HG02759 (cell line): ENCODE data around the gene OR1S2.
"Not testable (repeated sequence)": the region's sequence is repeated elsewhere in the genome, so short reads cannot be mapped to it uniquely, and the experiment has no call there.

Experiments
- ATAC-seq: cut with Tn5 transposase; IDR thresholded peaks from one replicate; pipeline ENCODE4 v1.9.1; 2021; ENCODE audit warnings: mild to moderate bottlenecking, moderate library complexity; ENCODE audit not compliant: unreplicated experiment

Gene OR1S2

GRCh38 chr11:58204042-58204441 is at the start of gene OR1S2:
Gene OR1S2 (minus strand): TSS chr11:58204142. CDS start chr11:58204142, 0 bp downstream.
- ATAC-seq, result no peak

DNA sequence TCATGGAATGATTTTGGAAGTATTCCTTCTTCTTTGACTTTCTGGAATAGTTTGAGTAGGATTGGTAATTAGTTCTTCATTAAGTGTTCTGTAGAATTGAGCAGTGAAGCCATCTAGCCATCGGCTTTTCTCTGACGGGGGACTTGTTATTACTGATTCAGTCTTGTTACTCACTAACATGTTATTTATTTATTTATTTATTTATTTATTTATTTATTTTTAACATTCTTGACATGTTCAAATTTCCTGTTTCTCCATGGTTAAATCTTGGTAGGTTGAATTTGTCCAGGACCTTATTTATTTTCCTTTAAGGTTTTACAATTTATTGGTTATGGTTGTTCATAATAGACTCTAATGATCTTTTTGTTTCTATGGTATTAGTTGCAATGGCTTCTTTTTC is 40.0 kb upstream of the OR1S2 start:
- no peak for ATAC-seq

GRCh38 chr11:58227956-58228615 is 24.1 kb upstream of the OR1S2 start:
- ATAC-seq, result no peak

- ATAC-seq, result no peak
Measured at GRCh38 chr11:58222721-58223120, 18.8 kb upstream of the OR1S2 start.

GRCh38 chr11:58216476-58216875 is 12.5 kb upstream of the OR1S2 start:
- ATAC-seq, result no peak

DNA sequence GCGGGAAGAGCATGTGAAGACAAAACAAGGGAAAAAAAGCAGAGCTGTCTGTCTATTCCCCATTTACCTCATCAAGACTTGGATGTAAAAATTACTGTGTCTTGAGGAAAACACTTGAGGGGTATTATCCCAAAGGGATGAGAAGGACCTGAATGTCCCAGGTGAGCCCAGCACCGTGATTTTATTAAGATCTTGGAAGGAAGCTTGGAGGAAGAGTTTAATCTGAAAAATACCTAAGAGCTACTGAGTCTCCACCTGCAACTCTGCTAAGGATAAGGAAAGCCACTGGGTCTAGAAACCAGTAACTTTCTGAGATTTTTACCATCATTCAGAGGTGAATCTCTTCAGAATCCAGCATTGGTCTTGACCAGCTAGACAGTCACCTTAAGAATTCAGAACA is 8.5 kb upstream of the OR1S2 start, which contains the start of gene OR1S1:
Gene OR1S1 (plus strand): TSS at position 301 of the 400 bp plus-strand sequence.
- not testable (repeated sequence) for ATAC-seq

DNA sequence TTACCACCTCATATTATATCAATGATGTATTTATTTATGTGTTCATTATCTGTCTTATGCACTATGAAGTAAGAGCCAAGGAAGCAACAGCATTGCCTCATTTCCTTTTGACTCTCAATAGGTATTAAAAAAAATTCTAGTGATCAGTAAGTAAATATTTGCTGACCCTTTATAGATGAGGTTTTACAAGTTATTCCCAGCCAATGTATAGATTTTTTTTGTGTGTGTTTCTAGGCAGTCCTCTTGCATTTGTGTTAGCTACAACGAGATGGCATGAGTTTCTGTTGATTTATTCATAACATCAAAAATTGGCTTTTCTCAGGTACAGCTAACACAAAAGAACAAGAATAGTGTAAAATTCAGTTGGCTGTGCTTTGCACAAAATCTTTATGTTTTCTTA is 4.7 kb downstream of the OR1S2 start:
- ATAC-seq, result no peak

- ATAC-seq, result no peak
Measured at GRCh38 chr11:58195939-58196338, 8.0 kb downstream of the OR1S2 start.

DNA sequence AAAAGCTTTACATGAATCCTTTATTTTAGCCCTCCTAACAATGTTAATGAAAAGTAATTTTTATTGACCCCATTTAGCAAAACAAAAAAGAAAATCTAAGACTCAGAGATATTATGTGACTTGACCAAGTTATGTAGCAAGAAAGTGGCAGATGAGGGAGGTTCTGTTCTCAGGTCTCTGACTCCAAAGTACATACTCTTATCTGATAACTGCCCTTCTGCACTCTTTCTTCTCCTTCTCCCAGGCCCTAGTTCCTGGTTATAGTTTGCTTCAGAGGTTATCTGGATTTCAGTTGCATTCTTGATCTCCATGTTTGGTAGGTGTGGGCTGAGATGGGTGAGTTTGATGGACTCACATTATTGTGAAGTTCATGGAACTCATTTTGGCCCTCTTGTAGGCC is 10.6 kb downstream of the OR1S2 start:
- no peak for ATAC-seq

DNA sequence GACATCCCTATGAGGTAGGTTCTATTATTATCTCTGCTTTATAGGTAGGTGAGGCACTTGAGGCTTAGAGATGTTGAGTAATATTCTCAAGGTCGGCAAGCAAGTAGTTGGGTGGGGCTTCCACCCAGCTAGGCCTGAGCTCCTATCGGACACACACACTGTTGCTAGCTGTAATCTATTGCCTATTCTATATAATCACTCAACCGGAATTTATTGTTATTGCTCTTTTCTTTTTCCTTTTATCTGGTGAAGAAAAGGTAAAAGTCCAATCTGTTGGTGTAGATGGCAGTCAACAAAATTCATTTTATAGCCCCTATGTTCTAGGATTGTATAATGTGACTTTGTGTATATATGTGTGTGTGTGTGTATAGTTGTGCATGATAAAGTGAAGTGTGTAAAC is 11.7 kb downstream of the OR1S2 start:
- no peak for ATAC-seq

DNA sequence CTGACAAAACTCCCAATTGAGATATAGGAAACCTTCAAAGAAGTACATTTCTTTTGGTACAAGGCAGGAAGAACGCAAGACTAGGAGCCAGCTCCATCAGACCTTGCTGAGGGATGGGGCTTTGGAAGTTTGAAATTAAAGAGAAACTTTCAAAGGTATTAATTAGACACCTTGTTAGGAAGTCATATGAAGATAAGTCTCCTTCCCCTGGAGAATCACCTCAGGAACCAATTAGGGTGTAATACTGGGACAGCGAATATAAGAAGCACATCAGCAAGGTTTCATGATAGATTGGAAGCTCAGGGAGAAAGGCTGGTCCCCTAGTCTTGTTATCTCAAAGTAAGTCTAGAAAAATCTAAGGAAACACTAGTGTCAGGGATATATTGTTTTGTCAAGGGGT is 15.2 kb downstream of the OR1S2 start, which contains the start of gene OR9Q2:
Gene OR9Q2 (plus strand): TSS at position 301 of the 400 bp plus-strand sequence. CDS start 1,421 bp downstream, outside the sequence.
- no peak for ATAC-seq

DNA sequence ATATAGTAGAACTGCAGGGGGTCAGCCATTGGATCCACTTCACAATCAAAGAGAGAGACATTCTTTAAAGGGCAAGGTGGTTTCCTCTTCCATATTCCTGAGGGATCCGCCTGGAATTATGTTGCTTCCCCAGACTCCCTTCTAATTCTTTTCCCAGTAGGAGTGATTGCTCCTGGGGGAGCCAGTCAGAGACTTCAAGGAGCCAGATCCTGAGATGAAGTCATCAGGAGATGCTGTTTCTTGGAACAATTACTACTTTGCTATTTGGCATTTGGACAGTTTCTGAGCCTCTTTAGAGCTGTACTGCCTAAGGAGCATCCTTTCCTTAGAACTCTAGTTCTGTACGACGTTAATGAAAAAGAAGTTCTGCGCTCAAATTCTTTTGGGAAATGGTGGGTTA is 17.0 kb downstream of the OR1S2 start:
- no peak for ATAC-seq

- ATAC-seq, result no peak
Measured at GRCh38 chr11:58179648-58180047, 24.3 kb downstream of the OR1S2 start.

- no peak for ATAC-seq
Measured at GRCh38 chr11:58178444-58178843, 25.5 kb downstream of the OR1S2 start.

DNA sequence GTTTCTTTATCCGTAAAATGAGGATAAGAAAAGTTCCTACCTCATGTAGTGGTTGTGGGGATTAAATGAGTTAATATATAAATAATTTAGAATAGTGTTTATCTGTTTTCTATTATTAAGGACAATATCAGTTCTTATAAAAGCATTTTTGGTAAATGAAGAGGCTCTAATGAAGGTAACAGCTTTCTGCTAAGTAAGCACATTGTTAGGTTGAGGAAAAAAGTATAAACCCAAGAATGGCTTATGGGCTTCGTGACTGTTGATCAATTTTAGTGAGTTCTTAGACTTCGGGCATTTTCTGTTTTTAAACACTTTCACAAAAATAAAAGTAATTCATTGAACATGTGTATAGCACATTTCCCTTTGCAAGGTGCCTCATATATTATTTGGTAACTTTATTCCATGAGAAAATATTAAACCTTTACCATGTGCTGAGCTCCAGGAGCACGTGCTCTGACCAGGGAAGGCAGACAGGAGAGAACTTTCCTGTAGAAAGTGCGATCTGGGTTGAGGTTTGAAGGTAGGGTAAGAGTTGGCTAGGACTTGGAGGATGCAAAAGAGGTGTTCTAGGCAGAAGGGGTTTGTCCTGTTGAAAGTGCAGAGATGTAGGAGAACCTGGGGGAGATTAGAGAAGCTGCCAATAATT is 26.4 kb downstream of the OR1S2 start:
- ATAC-seq, result no peak

GRCh38 chr11:58165504-58166106 is 38.3 kb downstream of the OR1S2 start:
- no peak for ATAC-seq

- no peak for ATAC-seq
Measured at GRCh38 chr11:58164990-58165389, 39.0 kb downstream of the OR1S2 start.

DNA sequence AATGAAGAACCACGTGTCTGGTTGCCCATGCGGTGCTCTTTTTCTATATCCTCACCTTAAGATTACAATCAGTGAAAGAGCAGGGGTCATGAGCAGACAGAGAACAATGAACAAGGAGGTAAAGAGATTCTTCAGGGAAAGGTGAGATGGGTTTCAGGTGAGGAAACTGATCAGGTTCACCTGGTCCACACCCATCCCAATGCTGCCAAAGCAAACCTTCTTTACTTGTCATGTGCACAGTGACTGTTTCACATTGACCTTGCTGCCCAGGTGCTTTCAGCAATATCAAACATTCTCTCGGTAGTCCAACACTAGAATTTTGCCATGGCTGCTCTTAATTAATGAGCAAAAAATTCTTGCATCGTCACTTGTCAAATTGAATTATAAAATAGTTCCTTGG is 39.6 kb downstream of the OR1S2 start:
- ATAC-seq, result no peak
